PC-9 (cell line): ENCODE data around the gene BHLHA9.

Experiments used
- EZH2 ChIP-seq: fragments of 200-600 bp; sonication (generic); IDR thresholded peaks from 2 replicates; pipeline ENCODE4 v1.8.0; 2017; ENCODE audit warnings: antibody characterized with exemption, low read depth
- TF ChIP-seq, protein P1 (sequence below): fragments of 200-600 bp; sonication (generic); conservative IDR thresholded peaks from 2 replicates; pipeline ENCODE4 v1.6.1; 2017; ENCODE audit warnings: mixed run types, antibody characterized with exemption, mild to moderate bottlenecking, moderate library complexity

- TF ChIP-seq, protein P1, sequence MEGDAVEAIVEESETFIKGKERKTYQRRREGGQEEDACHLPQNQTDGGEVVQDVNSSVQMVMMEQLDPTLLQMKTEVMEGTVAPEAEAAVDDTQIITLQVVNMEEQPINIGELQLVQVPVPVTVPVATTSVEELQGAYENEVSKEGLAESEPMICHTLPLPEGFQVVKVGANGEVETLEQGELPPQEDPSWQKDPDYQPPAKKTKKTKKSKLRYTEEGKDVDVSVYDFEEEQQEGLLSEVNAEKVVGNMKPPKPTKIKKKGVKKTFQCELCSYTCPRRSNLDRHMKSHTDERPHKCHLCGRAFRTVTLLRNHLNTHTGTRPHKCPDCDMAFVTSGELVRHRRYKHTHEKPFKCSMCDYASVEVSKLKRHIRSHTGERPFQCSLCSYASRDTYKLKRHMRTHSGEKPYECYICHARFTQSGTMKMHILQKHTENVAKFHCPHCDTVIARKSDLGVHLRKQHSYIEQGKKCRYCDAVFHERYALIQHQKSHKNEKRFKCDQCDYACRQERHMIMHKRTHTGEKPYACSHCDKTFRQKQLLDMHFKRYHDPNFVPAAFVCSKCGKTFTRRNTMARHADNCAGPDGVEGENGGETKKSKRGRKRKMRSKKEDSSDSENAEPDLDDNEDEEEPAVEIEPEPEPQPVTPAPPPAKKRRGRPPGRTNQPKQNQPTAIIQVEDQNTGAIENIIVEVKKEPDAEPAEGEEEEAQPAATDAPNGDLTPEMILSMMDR: no peak
- TF ChIP-seq EZH2: no peak
Observed at GRCh38 chr17:1301546-1301945, 31.3 kb downstream of the BHLHA9 start.
